BJ (cell line): ENCODE results near the gene XKR8. TPM values are rescaled to one million over a fixed set of nuclear protein-coding genes. Genes with fewer than 3 reads are reported as not detected.

ENCODE experiments used
- CTCF ChIA-PET: fragments of 350-600 bp; formaldehyde crosslinking; extraction: SDS; loops from one replicate; lab custom pipeline; 2021; ENCODE audit warnings: antibody characterized with exemption, inconsistent platforms; lab: Yijun Ruan, JAX
- POLR2A ChIA-PET: fragments of 300-600 bp; sonication (Branson Sonifier 250); formaldehyde crosslinking; extraction: SDS; loops from one replicate; lab custom pipeline; 2021; ENCODE audit warnings: antibody characterized with exemption; lab: Charles Lee
- DNase-seq: peaks from one replicate; pipeline ENCODE4 v3.0.0-alpha.2; 2011; ENCODE audit warnings: low read depth
- H3K27me3 ChIP-seq: 2 replicates; pipeline ENCODE4 v1.6.0; 2011; ENCODE audit warnings: low read length; ENCODE audit not compliant: control insufficient read depth, insufficient read depth
- H3K36me3 ChIP-seq: 2 replicates; pipeline ENCODE4 v1.5.1; 2011; ENCODE audit warnings: low read length; ENCODE audit not compliant: control insufficient read depth, insufficient read depth
- H3K4me3 ChIP-seq: 2 replicates; pipeline ENCODE4 v1.5.1; 2011; ENCODE audit warnings: low read depth, mild to moderate bottlenecking, control low read depth, low read length
- CTCF ChIP-seq: IDR thresholded peaks from 2 replicates; pipeline ENCODE4 v1.5.1; 2011; ENCODE audit warnings: low read depth, mild to moderate bottlenecking, control low read depth, inconsistent platforms, low read length, moderate library complexity; ENCODE audit not compliant: insufficient read depth
- polyA plus RNA-seq: library from polyadenylated mRNA; depleted of rRNA; stranded (reverse); fragments of >200 nt; gene quantifications from 2 replicates; pipeline ENCODE4 v1.2.3, GENCODE V29; 2011

XKR8 gene
- polyA plus RNA-seq, 1 experiment: 13.2 TPM

DNA sequence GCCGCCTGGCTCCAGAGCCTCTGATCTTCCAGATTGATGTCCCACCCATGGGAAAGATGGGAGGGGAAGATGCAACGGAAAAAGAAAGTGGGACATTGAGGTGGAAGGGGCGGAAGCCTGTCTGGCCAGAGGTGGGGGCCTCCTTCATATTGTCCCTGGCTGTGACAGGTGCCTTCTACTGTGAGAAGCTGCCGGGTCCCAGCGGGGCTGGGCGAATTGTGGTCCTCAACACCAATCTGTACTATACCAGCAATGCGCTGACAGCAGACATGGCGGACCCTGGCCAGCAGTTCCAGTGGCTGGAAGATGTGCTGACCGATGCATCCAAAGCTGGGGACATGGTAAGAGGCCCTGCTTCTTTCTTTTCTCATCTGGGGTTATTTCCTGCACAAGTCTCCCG, 5.6 kb upstream of the XKR8 start:
- no peak for TF ChIP-seq CTCF
- Histone ChIP-seq H3K4me3 (no peak overlapping the region), H3K36me3 (no peaks in the 10 kb centered on the region), H3K27me3 (peaks cover 5% of the 10 kb centered on the region; the same call in 1 of the 2 replicates)
- POLR2A ChIA-PET: no interaction called here
- CTCF ChIA-PET: no interaction called here
- no peak for DNase-seq

DNA sequence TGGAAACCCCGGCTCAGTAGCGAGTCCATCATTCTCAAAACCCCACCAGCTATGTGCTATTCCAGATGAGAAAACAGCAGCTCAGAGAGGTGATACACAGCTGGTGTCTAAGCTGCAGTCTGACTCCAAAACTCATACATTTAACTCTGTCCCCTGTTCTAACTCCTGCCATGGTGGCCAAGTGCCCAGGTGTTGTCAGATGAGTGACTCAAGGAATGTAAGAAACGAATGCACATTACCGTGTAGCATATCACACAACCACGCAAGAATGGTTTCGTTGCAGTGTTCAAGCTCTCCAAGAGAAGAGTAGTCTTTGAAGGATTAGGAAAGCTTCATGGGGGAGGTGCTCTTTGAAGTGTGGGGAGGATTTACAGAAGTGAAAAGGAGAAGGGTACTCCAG, 4.7 kb upstream of the XKR8 start:
- DNase-seq: no peak
- H3K27me3 ChIP-seq: peaks cover 5% of the 10 kb centered on the region; the same call in 1 of the 2 replicates
- H3K36me3 ChIP-seq: no peaks in the 10 kb centered on the region
- TF ChIP-seq CTCF: no peak
- ChIA-PET POLR2A (no interaction called here), CTCF (interaction anchor here (0.9 kb wide), 1 partner anchor 9 kb away, joined by 4 read pairs; no protein-coding TSS in a partner anchor)
- H3K4me3 ChIP-seq: no peak overlapping the region

DNA sequence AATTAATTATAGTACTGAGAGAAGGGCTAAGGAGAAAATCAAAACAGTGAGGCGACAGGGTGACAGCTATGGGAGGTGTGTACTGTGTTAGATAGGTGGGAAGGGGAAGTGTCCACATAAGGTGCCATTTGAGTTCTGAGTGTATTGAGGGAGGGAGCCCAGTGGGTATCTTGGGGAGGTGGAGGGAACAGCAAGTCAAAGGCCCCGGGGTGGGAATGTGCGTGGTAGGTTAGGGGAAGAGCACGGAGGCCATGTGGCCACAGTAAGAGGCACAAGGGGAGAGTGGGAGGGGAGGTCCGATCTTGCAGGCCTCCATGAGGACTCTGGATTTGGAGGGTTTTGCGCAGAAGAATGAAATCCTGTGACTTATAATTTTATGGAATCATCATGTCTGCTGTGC, 3.0 kb upstream of the XKR8 start:
- no peak for TF ChIP-seq CTCF
- POLR2A ChIA-PET: no interaction called here
- CTCF ChIA-PET: interaction anchor here (0.7 to 2.1 kb wide), 3 partner anchors 11 to 19 kb away, joined by 3 to 6 read pairs (median 3); no protein-coding TSS in a partner anchor

GRCh38 chr1:27957655-27958054, 2.1 kb upstream of the XKR8 start:
- CTCF ChIA-PET: interaction anchor here (1.0 to 2.1 kb wide), 3 partner anchors 9 to 20 kb away, joined by 3 to 6 read pairs (median 3); no protein-coding TSS in a partner anchor
- POLR2A ChIA-PET: no interaction called here
- TF ChIP-seq CTCF: no peak

More for the DNA sequence above, 3.0 kb upstream of the XKR8 start:
- Histone ChIP-seq H3K36me3 (no peaks in the 10 kb centered on the region), H3K27me3 (peaks cover 5% of the 10 kb centered on the region; the same call in 1 of the 2 replicates), H3K4me3 (no peak overlapping the region)
- DNase-seq: no peak

GRCh38 chr1:27958513-27958912, 1.3 kb upstream of the XKR8 start:
- DNase-seq: no peak
- TF ChIP-seq CTCF: no peak
- H3K4me3 ChIP-seq: no peak overlapping the region
- peaks cover 3% of the 10 kb centered on the region; the same call in 1 of the 2 replicates for H3K27me3 ChIP-seq
- POLR2A ChIA-PET: no interaction called here
- 0 out of 2 replicates have a peak, but pooled peaks cover 1% of the 10 kb centered on the region for H3K36me3 ChIP-seq
- CTCF ChIA-PET: interaction anchor here (1.1 kb wide), 1 partner anchor 101 kb away, joined by 3 read pairs; no protein-coding TSS in a partner anchor

More at GRCh38 chr1:27957655-27958054, 2.1 kb upstream of the XKR8 start:
- Histone ChIP-seq H3K36me3 (no peaks in the 10 kb centered on the region), H3K4me3 (no peak overlapping the region), H3K27me3 (peaks cover 3% of the 10 kb centered on the region; the same call in 1 of the 2 replicates)
- DNase-seq: no peak
